Measurements from ENCODE around the gene SNX15.

Gene SNX15

GRCh38 chr11:65058419-65059054, 31.3 kb downstream of the SNX15 start, which contains the start of gene NAALADL1:
Gene NAALADL1, minus strand, starts transcription at chr11:65058553. Its CDS starts 32 bp downstream, at chr11:65058521.
- DNase-seq = no peak

DNA sequence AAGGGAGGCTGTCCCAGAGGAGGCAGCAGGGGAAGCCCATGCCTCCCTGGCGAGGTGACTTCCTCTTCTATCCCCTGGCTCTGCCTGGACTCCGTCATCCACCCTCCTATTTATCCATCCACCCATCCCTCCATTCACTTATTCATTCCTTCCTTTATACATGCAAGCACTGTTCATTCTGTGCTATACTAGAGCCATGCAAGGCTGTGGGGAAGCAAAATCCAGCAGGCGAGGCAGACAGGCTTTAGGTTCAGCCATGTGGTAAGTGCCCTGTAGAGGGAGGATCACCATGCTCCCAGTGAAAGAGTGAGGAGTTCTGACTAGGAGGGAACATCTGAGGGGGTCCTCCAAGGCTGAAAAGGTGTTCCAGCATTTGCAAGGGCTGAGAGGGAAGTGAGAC, 32.3 kb downstream of the SNX15 start:
- no peak for DNase-seq

DNA sequence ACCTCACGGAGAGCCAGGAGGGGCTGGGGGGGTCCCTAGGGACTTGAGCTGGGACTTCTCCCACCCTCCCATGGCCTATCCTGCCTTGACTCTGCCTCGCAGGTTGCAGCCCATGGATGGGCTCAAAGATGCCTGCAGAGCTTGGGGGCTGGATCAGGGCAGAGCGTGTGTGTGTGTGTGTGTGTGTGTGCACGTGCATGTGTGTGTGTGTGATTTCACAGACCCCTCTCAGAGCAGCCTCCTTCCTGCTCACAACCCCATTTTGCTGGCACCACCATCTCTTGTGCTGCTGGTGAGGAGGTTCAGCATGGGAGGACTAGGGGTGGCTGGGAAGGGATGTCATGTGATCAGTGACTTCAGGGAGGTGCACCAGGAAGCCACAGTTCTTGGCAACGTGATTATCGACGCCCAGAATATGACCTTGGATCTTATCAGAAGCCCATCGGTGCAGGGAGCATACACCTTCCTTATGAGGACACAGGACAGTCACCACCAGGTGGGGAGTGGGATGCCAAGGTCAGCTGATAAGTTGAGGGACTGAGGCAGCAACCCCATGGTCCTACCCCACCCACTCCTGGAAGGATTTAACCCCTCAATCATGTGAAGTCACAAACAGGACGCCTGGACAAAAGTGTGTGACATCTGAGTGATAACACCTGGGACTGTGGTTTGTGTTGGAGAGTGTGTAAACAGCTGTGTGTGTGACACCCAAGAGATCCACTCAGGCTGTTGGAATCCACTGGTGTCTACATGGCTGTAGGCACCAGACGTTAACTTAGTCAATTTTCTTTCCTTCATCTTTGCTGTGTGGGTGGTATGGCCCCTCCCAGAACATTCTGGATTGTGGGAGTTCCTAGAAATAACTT, 33.0 kb downstream of the SNX15 start:
- no peak for DNase-seq

GRCh38 chr11:65060913-65061408, 33.7 kb downstream of the SNX15 start:
- DNase-seq = no peak

GRCh38 chr11:65063532-65063931, 36.3 kb downstream of the SNX15 start:
- no peak for DNase-seq

DNA sequence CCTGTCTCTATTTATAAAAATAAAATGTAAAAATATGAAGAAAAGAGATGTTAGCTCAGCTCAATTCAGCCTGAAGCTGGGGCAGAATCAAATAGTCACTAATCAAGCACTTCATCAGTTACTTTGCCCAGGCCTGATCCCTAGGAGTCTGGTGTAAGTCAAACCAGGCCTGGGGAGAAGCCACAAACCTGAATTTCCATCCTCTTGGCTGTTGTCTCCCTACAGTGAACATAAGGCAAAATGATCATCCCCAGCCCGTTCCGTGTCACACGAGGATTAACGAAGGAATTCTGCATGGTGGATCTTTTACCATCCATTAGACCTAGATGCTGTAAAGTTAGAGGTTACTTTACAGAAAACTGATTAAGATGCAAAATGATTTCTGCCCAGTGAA, 37.6 kb downstream of the SNX15 start:
- no peak for DNase-seq

DNA sequence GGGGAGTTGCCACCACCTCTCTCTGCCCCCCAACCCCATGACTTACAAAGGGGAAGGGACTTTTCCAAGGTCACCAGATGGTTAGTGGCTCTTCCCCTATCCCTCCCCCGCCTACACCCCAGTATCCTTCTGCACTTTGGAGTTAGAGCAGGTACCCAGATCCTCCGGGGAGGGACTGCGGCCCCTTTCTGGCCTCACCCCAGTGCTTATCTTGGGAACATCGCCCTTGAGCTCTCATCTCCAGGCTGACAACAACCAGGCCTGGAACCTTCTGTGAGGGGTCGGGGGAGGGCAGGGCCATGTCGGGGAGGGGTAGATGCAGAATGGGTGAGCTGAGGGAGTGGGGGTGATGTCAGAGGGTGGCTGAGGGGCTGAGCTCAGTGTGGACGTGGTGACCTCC, 38.6 kb downstream of the SNX15 start:
- no peak for DNase-seq

GRCh38 chr11:65066315-65066714, 39.1 kb downstream of the SNX15 start:
- no peak for DNase-seq

DNA sequence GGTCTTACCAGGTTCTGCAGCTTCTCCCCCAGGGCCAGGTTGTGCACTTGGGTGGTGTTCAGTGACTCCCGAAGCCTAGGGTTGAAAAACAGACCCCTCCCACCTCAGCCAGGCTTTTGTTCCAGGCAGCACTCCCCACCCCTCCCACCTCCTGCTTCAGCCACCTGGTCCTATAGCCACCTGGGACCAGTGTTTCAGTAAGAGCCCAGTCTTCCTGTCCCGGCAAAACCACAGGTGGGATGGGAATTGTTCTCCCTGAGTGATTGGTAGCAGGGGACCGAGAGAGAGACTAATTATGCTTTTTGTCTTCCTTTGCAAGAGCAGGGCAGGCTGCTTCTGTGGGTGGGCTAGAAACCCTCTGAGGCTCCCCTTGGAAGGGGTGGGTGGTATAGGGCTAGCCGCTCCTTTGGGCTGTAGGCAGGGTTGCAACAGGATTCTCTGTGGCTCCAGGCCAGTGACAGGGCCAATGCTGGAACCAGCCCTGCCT, 39.6 kb downstream of the SNX15 start:
- no peak for DNase-seq

GRCh38 chr11:65067446-65067845, 40.2 kb downstream of the SNX15 start:
- no peak for DNase-seq

- no peak for DNase-seq
These were observed 42.0 kb downstream of the SNX15 start for GRCh38 chr11:65069217-65069616.

GRCh38 chr11:65071907-65072630, 44.8 kb downstream of the SNX15 start:
- DNase-seq = no peak

- no peak for DNase-seq
These were observed 45.4 kb downstream of the SNX15 start for GRCh38 chr11:65072631-65072966.

DNA sequence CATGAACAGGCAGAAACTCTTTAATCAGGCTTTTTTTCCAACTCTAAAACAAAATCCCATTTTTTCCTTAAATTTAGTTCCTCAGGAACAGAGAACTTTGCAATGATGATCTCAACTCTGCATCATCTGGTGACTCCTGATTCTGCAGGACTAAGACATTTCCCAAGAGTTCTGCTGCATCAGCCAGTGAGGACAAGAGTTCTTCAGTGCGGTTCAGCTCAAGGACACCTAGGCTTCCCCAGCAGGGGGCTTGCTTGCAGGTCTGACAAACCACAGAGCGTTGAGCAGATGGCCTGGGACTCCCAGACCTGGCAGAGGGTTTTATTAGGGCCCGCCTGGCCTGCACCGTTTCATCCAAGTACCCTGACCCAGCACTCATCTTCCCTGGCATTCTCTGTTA, 50.2 kb downstream of the SNX15 start:
- DNase-seq = no peak

- peak; percentile 34 for DNase-seq
These were observed 50.9 kb downstream of the SNX15 start for GRCh38 chr11:65078151-65078550.

DNA sequence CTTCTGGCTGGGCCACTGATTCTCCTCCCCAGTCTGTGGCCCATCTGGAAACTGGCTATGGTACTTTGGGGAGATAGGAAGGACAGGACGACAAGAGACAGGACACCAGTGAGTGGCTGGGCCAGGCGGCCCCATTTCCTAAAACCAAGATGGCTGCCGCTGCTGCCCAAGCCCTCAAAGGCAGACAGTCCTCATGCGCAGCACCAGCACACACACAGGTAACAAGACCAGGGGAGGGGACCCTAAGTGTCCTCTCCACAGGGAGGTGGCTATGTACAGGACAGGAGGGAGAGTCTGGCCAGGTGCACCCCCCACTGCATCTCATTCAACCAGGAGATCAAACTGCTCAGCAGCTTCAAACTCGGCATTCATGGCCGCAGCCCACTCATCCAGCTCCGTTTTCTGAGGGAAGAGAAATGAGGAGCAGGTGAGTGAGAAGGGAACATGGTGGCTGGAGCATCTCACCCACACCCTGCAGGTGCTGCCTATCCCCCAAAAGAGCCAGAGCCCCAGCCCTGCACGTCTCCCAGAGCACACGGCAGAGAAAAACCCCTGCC, 51.6 kb downstream of the SNX15 start:
- no peak for DNase-seq

- no peak for DNase-seq
These were observed 56.0 kb downstream of the SNX15 start for GRCh38 chr11:65083134-65083833.

GRCh38 chr11:65083834-65084597, 56.8 kb downstream of the SNX15 start, which contains the start of the genes CDCA5 and ZFPL1:
Gene CDCA5, minus strand, starts transcription at chr11:65084040. Its CDS starts 62 bp downstream, at chr11:65083978.
Gene ZFPL1, plus strand, starts transcription at chr11:65084222. Its CDS starts 477 bp downstream, at chr11:65084699.
- peak; percentile 97 for DNase-seq

GRCh38 chr11:65084598-65085375, 57.5 kb downstream of the SNX15 start:
- DNase-seq = no peak

DNA sequence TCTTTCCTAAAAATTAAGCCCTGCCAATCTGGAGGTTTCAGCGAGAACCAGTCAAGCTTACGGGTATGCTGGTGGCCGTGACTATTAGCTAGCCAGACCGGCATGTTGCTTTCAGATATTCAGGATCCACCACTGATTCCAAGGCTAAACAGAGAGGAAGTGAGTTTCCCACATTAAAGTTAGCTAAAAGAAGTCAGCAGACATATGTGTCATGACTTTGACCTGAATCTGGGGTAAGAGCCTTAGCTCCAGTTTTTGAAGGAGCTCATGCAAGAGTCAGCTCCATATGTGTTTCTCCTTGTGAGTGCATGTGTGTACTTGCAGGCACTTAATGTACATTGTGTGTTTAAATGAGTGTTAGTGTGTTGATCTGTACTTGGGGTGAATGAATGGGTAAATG, 58.2 kb downstream of the SNX15 start:
- no peak for DNase-seq

DNA sequence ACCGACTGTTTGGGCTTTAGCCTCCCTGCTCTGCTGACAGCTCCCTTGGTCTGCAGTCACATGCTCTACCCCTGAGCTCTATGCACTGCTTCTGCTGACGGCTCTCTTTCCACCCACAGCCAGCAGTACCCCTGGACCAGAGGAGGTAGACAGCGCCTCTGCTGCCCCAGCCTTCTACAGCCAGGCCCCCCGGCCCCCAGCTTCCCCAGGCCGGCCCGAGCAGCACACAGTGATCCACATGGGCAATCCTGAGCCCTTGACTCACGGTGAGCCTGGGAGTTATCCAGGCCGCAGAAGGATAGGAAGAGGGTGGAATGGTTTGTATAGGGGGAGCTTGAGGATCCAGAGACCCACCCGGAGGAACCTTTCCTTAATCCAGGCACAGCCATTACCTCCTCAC, 59.6 kb downstream of the SNX15 start:
- no peak for DNase-seq

Data from KG1 (cell line).